Calu3 (cell line): ENCODE results near the gene MTREX. TPM values are rescaled to one million over a fixed set of nuclear protein-coding genes. Genes with fewer than 3 reads are reported as not detected.

Experiments
- BruUV-seq: library from RNA; stranded (reverse); fragments of 400-500 nt; replicated peaks from 2 replicates; lab custom pipeline; 2021; lab: Mats Ljungman, UMichigan
- CTCF ChIA-PET: fragments of 300-600 bp; sonication (Branson Sonifier 250); formaldehyde crosslinking; loops from one replicate; lab custom pipeline; 2022; ENCODE audit warnings: antibody characterized with exemption; lab: Charles Lee
- DNase-seq: peaks from one replicate; pipeline ENCODE4 v3.0.0; 2022
- H3K27ac Mint-ChIP-seq: one replicate; pipeline ENCODE4 v1.8.0; 2022; ENCODE audit warnings: mixed read lengths; ENCODE audit not compliant: unreplicated experiment
- H3K27me3 Mint-ChIP-seq: one replicate; pipeline ENCODE4 v1.8.0; 2022; ENCODE audit warnings: mixed read lengths; ENCODE audit not compliant: unreplicated experiment
- H3K36me3 Mint-ChIP-seq: one replicate; pipeline ENCODE4 v1.8.0; 2022; ENCODE audit warnings: mild to moderate bottlenecking, moderate library complexity, mixed read lengths; ENCODE audit not compliant: insufficient read depth, unreplicated experiment
- H3K4me1 Mint-ChIP-seq: one replicate; pipeline ENCODE4 v1.8.0; 2022; ENCODE audit warnings: mild to moderate bottlenecking, low read depth, mixed read lengths; ENCODE audit not compliant: unreplicated experiment
- H3K4me3 Mint-ChIP-seq: one replicate; pipeline ENCODE4 v1.8.0; 2022; ENCODE audit warnings: mild to moderate bottlenecking, low read depth, moderate library complexity, mixed read lengths; ENCODE audit not compliant: unreplicated experiment
- H3K9me3 Mint-ChIP-seq: one replicate; pipeline ENCODE4 v1.8.0; 2022; ENCODE audit warnings: low read depth, mixed read lengths; ENCODE audit not compliant: unreplicated experiment
- CTCF ChIP-seq: fragments of 200-600 bp; IDR thresholded peaks from one replicate; pipeline ENCODE4 v1.8.0; 2022; ENCODE audit warnings: antibody characterized with exemption; ENCODE audit not compliant: unreplicated experiment
- intact Hi-C: fragments of 100-400 bp; cut with micrococcal nuclease; formaldehyde crosslinking; loops from one replicate; pipeline ENCODE4 v1.10.0; 2022; ENCODE audit not compliant: unreplicated experiment
- total RNA-seq: library from RNA; stranded (reverse); gene quantifications from 2 replicates; pipeline ENCODE4 v1.2.3, GENCODE V29; 2022

Gene MTREX
- total RNA-seq, 1 experiment from 2014 or later: 73.9 TPM

GRCh38 chr5:55286411-55286933 is 21.3 kb upstream of the MTREX start:
- Mint-ChIP-seq H3K4me3 (no peak overlapping the region), H3K9me3 (no peaks in the 10 kb centered on the region), H3K27ac (no peak overlapping the region), H3K27me3 (no peaks in the 10 kb centered on the region), H3K4me1 (no peaks in the 10 kb centered on the region), H3K36me3 (peaks cover 15% of the 10 kb centered on the region)
- no peak for DNase-seq
- CTCF ChIA-PET: interaction anchor here (0.7 kb wide), 1 partner anchor 12 kb away, joined by 4 read pairs; no protein-coding TSS in a partner anchor
- no TSS peak for BruUV-seq
- no peak for TF ChIP-seq CTCF
- intact Hi-C loops: no loop called here

DNA sequence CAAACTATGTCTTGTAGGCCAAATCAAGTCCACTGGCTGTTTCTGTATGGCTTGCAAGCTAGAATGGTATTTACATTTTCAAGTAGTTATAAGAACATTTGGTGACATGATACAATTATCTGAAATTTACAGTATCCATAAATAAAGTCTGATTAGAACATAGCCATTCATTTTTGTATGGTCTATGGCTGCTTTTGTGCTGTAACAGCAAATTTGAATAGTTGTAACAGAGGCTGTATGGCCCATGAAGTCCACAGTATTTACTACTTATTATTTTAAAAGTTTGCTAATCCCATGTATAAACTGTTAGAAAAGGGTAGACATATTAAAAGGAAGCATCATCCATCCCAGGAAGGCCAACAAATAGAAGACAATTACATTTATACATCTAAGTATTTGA is 18.0 kb upstream of the MTREX start:
- no peaks in the 10 kb centered on the region for H3K27me3 Mint-ChIP-seq
- H3K4me1 Mint-ChIP-seq: no peaks in the 10 kb centered on the region
- TF ChIP-seq CTCF: no peak
- H3K4me3 Mint-ChIP-seq: no peak overlapping the region
- DNase-seq: no peak
- intact Hi-C loops: no loop called here
- peaks cover 16% of the 10 kb centered on the region for H3K36me3 Mint-ChIP-seq
- no peak overlapping the region for H3K27ac Mint-ChIP-seq
- CTCF ChIA-PET: no interaction called here
- BruUV-seq: no TSS peak
- H3K9me3 Mint-ChIP-seq: no peaks in the 10 kb centered on the region

- no peak for DNase-seq
- Mint-ChIP-seq H3K27me3 (no peaks in the 10 kb centered on the region), H3K36me3 (peaks cover 16% of the 10 kb centered on the region), H3K27ac (no peak overlapping the region), H3K4me1 (no peaks in the 10 kb centered on the region), H3K4me3 (no peak overlapping the region), H3K9me3 (no peaks in the 10 kb centered on the region)
- CTCF ChIA-PET: no interaction called here
- BruUV-seq: no TSS peak
- intact Hi-C loops: no loop called here
- no peak for TF ChIP-seq CTCF
Observed at GRCh38 chr5:55290991-55291390, 16.8 kb upstream of the MTREX start.

- no peak overlapping the region for H3K4me3 Mint-ChIP-seq
- no peak overlapping the region for H3K27ac Mint-ChIP-seq
- no TSS peak for BruUV-seq
- H3K27me3 Mint-ChIP-seq: no peaks in the 10 kb centered on the region
- no peak for TF ChIP-seq CTCF
- intact Hi-C loops: no loop called here
- no peaks in the 10 kb centered on the region for H3K4me1 Mint-ChIP-seq
- peaks cover 7% of the 10 kb centered on the region for H3K36me3 Mint-ChIP-seq
- H3K9me3 Mint-ChIP-seq: no peaks in the 10 kb centered on the region
- CTCF ChIA-PET: no interaction called here
- no peak for DNase-seq
Observed at GRCh38 chr5:55294935-55295334, 12.9 kb upstream of the MTREX start.
